Measurements from ENCODE around the gene DCTN4. TPM values are rescaled to one million over a fixed set of nuclear protein-coding genes. Genes with fewer than 3 reads are reported as not detected.
"Not testable (repeated sequence)": the region's sequence is repeated elsewhere in the genome, so short reads cannot be mapped to it uniquely, and the experiment has no call there.

DCTN4 gene
- polyA plus RNA-seq, 3 donors: 22.5 to 24.3 (median 23.1) TPM

GRCh38 chr5:150753463-150753862, 5.4 kb downstream of the DCTN4 start:
- 64 to 91% (median 82%) methylated on average over 5 of the region's 5 CpGs for WGBS, 3 donors
- H3K27ac ChIP-seq (ENCODE audit: low read depth, low read length): no peak overlapping the region

- WGBS, 3 donors: 47 to 77% (median 77%) methylated on average over 3 of the region's 3 CpGs
- no peak overlapping the region for H3K27ac ChIP-seq (ENCODE audit: low read depth, low read length)
These were observed 7.5 kb downstream of the DCTN4 start for GRCh38 chr5:150751096-150751891.

- no peak overlapping the region for H3K27ac ChIP-seq (ENCODE audit: low read depth, low read length)
These were observed 8.3 kb downstream of the DCTN4 start for GRCh38 chr5:150750469-150750868.

GRCh38 chr5:150743142-150743488, 15.7 kb downstream of the DCTN4 start:
- 80 to 96% (median 93%) methylated on average over 8 to 9 of the region's 9 CpGs for WGBS, 3 donors
- H3K27ac ChIP-seq (ENCODE audit: low read depth, low read length): not testable (repeated sequence)

More at GRCh38 chr5:150750469-150750868, 8.3 kb downstream of the DCTN4 start:
- 43 to 74% (median 69%) methylated on average over 2 of the region's 2 CpGs for WGBS, 3 donors

- WGBS, 3 donors: 85 to 93% (median 89%) methylated on average over 18 of the region's 18 CpGs
- H3K27ac ChIP-seq (ENCODE audit: low read depth, low read length): not testable (repeated sequence)
These were observed 16.2 kb downstream of the DCTN4 start for GRCh38 chr5:150742455-150743141.

GRCh38 chr5:150740992-150741391, 17.8 kb downstream of the DCTN4 start:
- H3K27ac ChIP-seq (ENCODE audit: low read depth, low read length): no peak overlapping the region

GRCh38 chr5:150738862-150739261, 20.0 kb downstream of the DCTN4 start:
- H3K27ac ChIP-seq (ENCODE audit: low read depth, low read length): no peak overlapping the region
- WGBS, 3 donors: 92 to 96% (median 95%) methylated on average over 7 of the region's 7 CpGs

GRCh38 chr5:150734579-150735384, 24.0 kb downstream of the DCTN4 start:
- WGBS, 3 donors: 70 to 85% (median 74%) methylated on average over 7 of the region's 7 CpGs
- peak overlapping the region; percentile 20 for H3K27ac ChIP-seq (ENCODE audit: low read depth, low read length)

- no peak overlapping the region for H3K27ac ChIP-seq (ENCODE audit: low read depth, low read length)
- WGBS, 3 donors: 89 to 92% (median 91%) methylated on average over 6 of the region's 6 CpGs
These were observed 27.1 kb downstream of the DCTN4 start for GRCh38 chr5:150731669-150732242.

GRCh38 chr5:150729859-150730258, 29.0 kb downstream of the DCTN4 start:
- 84 to 96% (median 96%) methylated on average over 4 of the region's 4 CpGs for WGBS, 3 donors

GRCh38 chr5:150723845-150724244, 35.0 kb downstream of the DCTN4 start:
- WGBS, 3 donors: 73 to 92% (median 90%) methylated on average over 2 of the region's 2 CpGs
- H3K27ac ChIP-seq (ENCODE audit: low read depth, low read length): no peak overlapping the region

More at GRCh38 chr5:150729859-150730258, 29.0 kb downstream of the DCTN4 start:
- H3K27ac ChIP-seq (ENCODE audit: low read depth, low read length): no peak overlapping the region

GRCh38 chr5:150710165-150710564, 48.7 kb downstream of the DCTN4 start:
- WGBS, 3 donors: 51 to 59% (median 54%) methylated on average over 2 of the region's 2 CpGs
- H3K27ac ChIP-seq (ENCODE audit: low read depth, low read length): no peak overlapping the region

GRCh38 chr5:150706776-150707390, 51.9 kb downstream of the DCTN4 start:
- 60 to 63% (median 60%) methylated on average over 4 of the region's 4 CpGs for WGBS, 3 donors

GRCh38 chr5:150703762-150704161, 55.1 kb downstream of the DCTN4 start:
- no peak overlapping the region for H3K27ac ChIP-seq (ENCODE audit: low read depth, low read length)
- WGBS, 3 donors: 67 to 84% (median 75%) methylated on average over 3 of the region's 3 CpGs

More at GRCh38 chr5:150706776-150707390, 51.9 kb downstream of the DCTN4 start:
- no peak overlapping the region for H3K27ac ChIP-seq (ENCODE audit: low read depth, low read length)

GRCh38 chr5:150700594-150701377, 58.0 kb downstream of the DCTN4 start, which contains the start of gene RBM22:
TSS of gene RBM22 (minus strand) at chr5:150701062. CDS start at chr5:150700985, 77 bp downstream.
- WGBS, 3 donors: 0 to 1% (median 1%) methylated on average over 56 to 59 of the region's 59 CpGs
- H3K27ac ChIP-seq (ENCODE audit: low read depth, low read length): peak within 1 kb of the TSS; percentile 99

- WGBS, 3 donors: 1 to 2% (median 2%) methylated on average over 15 of the region's 15 CpGs
- peak overlapping the region; percentile 99 for H3K27ac ChIP-seq (ENCODE audit: low read depth, low read length)
These were observed 58.6 kb downstream of the DCTN4 start for GRCh38 chr5:150700246-150700593.

- 71 to 90% (median 73%) methylated on average over 3 of the region's 3 CpGs for WGBS, 3 donors
- H3K27ac ChIP-seq (ENCODE audit: low read depth, low read length): no peak overlapping the region
These were observed 64.2 kb downstream of the DCTN4 start for GRCh38 chr5:150694612-150695011.

All from adipose tissue (tissue), 3 donors.